ENCODE data around the gene ECHDC3. TPM values are rescaled to one million over a fixed set of nuclear protein-coding genes. Genes with fewer than 3 reads are reported as not detected.

ECHDC3 gene
- total and polyA plus RNA-seq, 2 of the 8 experiments (the other 6 are each of a cell fraction or from before 2014, with no cell fraction given): 15.6 to 19.9 TPM

DNA sequence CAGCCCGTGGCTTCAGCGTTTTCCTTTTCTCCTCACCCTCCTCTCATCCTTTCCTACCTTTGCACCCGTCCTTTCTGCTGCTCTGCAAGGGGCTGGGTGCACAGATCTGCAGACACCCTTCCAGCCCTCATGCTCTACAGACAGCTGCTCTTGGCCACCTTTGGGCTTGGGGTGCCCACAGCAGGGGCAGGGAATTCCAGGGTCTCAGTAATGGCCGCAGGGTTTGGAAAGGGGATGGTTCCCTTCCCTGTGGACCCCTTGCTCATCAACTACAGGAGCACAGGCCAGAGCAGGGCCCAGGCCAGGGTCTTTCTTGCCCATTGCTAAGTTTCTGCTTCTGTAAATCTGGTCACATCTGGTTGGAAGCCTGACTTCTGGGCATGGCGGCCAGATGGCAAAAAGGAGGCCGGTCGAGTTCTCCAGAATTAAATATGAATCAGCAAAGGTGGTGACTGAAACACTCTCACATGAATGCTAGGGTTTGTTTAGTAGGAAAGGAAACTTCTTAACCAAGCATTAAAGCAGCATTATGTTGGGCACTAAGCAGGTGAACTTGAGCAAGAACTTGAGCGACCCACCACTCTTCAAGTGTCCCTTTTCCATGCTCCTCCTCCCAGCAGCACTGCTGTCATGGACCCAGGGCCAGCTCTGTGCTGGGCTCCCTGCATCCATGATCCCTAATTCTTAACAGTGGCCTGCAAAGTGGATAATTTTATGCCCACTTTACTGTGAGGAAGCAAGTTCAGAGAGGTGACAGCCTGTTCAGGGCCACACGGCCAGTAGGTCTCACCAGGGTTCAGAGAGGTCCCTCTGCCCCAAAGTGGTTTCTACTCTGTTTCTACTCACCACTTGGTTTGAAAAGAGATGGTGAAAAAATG lies 1.5 kb downstream of the ECHDC3 start:
- POLR2A ChIA-PET (ENCODE audit: partially characterized antibody): interaction anchor here (0.6 to 1.8 kb wide), 3 partner anchors 13 to 219 kb away, joined by 4 to 7 read pairs (median 6); no protein-coding TSS in a partner anchor
- CTCF ChIA-PET (ENCODE audit: partially characterized antibody): interaction anchor here (1.2 to 1.5 kb wide), 3 partner anchors 14 to 39 kb away, joined by 6 to 7 read pairs (median 7); no protein-coding TSS in a partner anchor
- H3K9ac ChIP-seq (replicated peaks in 1 of 4; ENCODE audit: extremely low read depth in 1 of 4, low read depth in 3 of 4, low read length in 3 of 4): no peak overlapping the region
- no peak for TF ChIP-seq SIX5 (IDR thresholded peaks at IDR 0.05; ENCODE audit: low read depth, low read length)
- no peak for TF ChIP-seq NRF1 (IDR thresholded peaks at IDR 0.05; ENCODE audit: low read depth, low read length)
- TF ChIP-seq, protein P1, sequence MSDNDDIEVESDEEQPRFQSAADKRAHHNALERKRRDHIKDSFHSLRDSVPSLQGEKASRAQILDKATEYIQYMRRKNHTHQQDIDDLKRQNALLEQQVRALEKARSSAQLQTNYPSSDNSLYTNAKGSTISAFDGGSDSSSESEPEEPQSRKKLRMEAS (IDR thresholded peaks at IDR 0.05): no peak
- TF ChIP-seq POLR2AphosphoS5 (IDR thresholded peaks at IDR 0.05; ENCODE audit: low read depth, low read length): no peak
- no peak for TF ChIP-seq JUND (IDR thresholded peaks at IDR 0.05; ENCODE audit: low read length)
- no peak for TF ChIP-seq SAP30 (IDR thresholded peaks at IDR 0.05; ENCODE audit: insufficient read depth, insufficient replicate concordance, low read length)
- no peak for TF ChIP-seq TCF12 (IDR thresholded peaks at IDR 0.05; ENCODE audit: low read depth, low read length)
- TF ChIP-seq ASH2L (IDR thresholded peaks at IDR 0.05; ENCODE audit: low read length): no peak
- TF ChIP-seq SIN3A (conservative IDR thresholded peaks at IDR 0.05 in 1 of 2, IDR thresholded peaks at IDR 0.05 in 1 of 2; ENCODE audit: low read depth in 1 of 2, low read length in 2 of 2): no peak
- no peak for TF ChIP-seq ZNF274 (IDR thresholded peaks at IDR 0.05; ENCODE audit: borderline replicate concordance, extremely low read depth, low read length)
- no peak for TF ChIP-seq SP4 (IDR thresholded peaks at IDR 0.05; ENCODE audit: low read length)
- TF ChIP-seq EGR1 (IDR thresholded peaks at IDR 0.05; ENCODE audit: borderline replicate concordance, low read depth, low read length): no peak

More for the DNA sequence above, 1.5 kb downstream of the ECHDC3 start:
- Histone ChIP-seq H3K18ac (ENCODE audit: extremely low read depth, low read length) (no peak overlapping the region), H4K5ac (ENCODE audit: insufficient read length, low read depth, low read length) (no peak overlapping the region), H2BK120ac (replicated peaks; ENCODE audit: low read depth, low read length) (no peak overlapping the region), H4K8ac (ENCODE audit: extremely low read depth, insufficient read depth, low read length) (no peak overlapping the region), H3K27ac (ENCODE audit: low read depth, low read length) (no peak overlapping the region), H4K20me1 (replicated peaks in 1 of 2; ENCODE audit: control insufficient read depth in 1 of 2, insufficient read depth in 2 of 2, low read length in 2 of 2) (no peaks in the 10 kb centered on the region), H3K36me3 (ENCODE audit: control insufficient read depth in 2 of 4, insufficient read depth in 4 of 4, low read length in 3 of 4) (no peaks in the 10 kb centered on the region; a peak in 1 of 8 replicates), H3K14ac (ENCODE audit: insufficient read length) (no peak overlapping the region), H2AFZ (ENCODE audit: low read length) (no peak overlapping the region), H4K91ac (replicated peaks; ENCODE audit: insufficient read length, low read length) (no peak overlapping the region), H2BK12ac (ENCODE audit: low read depth, low read length) (no peak overlapping the region), H3K56ac (replicated peaks; ENCODE audit: insufficient read length, low read depth, low read length) (no peak overlapping the region), H2BK15ac (ENCODE audit: low read length) (no peak overlapping the region), H3K27me3 (replicated peaks in 1 of 4; ENCODE audit: control insufficient read depth in 3 of 4, extremely low read depth in 1 of 4, insufficient read depth in 3 of 4, low read length in 3 of 4) (no peaks in the 10 kb centered on the region; a peak in 1 of 7 replicates), H3K9me3 (ENCODE audit: insufficient read depth in 2 of 2, low read depth in 1 of 2, low read length in 1 of 2) (no peaks in the 10 kb centered on the region; a peak in 2 of 4 replicates), H3K4me2 (ENCODE audit: insufficient read depth in 1 of 2, low read depth in 2 of 2, low read length in 2 of 2) (peak overlapping the region; percentile 59 to 67; a peak in 3 of 4 replicates), H3K4me3 (ENCODE audit: extremely low read depth in 1 of 4, insufficient read depth in 2 of 4, low read depth in 3 of 4, low read length in 4 of 4) (peak overlapping the region in 1 of 4 experiments; percentile 61; a peak in 1 of 8 replicates), H2AK5ac (ENCODE audit: low read depth, low read length) (no peak overlapping the region), H3K23ac (ENCODE audit: insufficient read length) (no peak overlapping the region), H3K23me2 (ENCODE audit: low read depth, low read length) (peaks cover 3% of the 10 kb centered on the region; the same call in 1 of the 2 replicates), H3K4ac (replicated peaks; ENCODE audit: insufficient read length, low read depth, low read length) (no peak overlapping the region), H3K4me1 (replicated peaks in 1 of 4; ENCODE audit: control insufficient read depth in 3 of 4, insufficient read depth in 4 of 4, low read length in 3 of 4) (peaks cover 0 to 3% (median 0%) of the 10 kb centered on the region in 4 experiments; a peak in 4 of 7 replicates), H2BK5ac (ENCODE audit: low read depth, low read length) (no peak overlapping the region), H3K79me1 (ENCODE audit: low read depth, low read length) (no peaks in the 10 kb centered on the region; the same call in 1 of the 2 replicates), H3K79me2 (ENCODE audit: control insufficient read depth in 1 of 2, insufficient read depth in 2 of 2, low read length in 2 of 2) (no peaks in the 10 kb centered on the region), H2BK20ac (ENCODE audit: low read length) (no peak overlapping the region)
- FAIRE-seq (no peak), DNase-seq (ENCODE audit: low read depth in 1 of 2, low spot score in 2 of 2) (no peak)
- WGBS, 2 experiments (ENCODE audit: extremely low coverage in 1 of 2, insufficient coverage in 1 of 2, insufficient read length in 1 of 2, insufficient replicate concordance in 2 of 2, low coverage in 1 of 2, low lambda C conversion rate in 2 of 2, missing lambda C conversion rate in 1 of 2): 78% methylated on average over 8 of the region's 9 CpGs; no CpG with 5 or more reads in 1 of the 2 experiments

All from H1 (cell line).